Right lobe of liver (tissue), 4 donors: ENCODE data around the gene PAX5.

Source experiments
- POLR2A ChIP-seq: fragments of 450-650 bp; IDR thresholded peaks from one replicate; pipeline ENCODE4 v1.6.1; 2017; ENCODE audit warnings: antibody characterized with exemption, mild to moderate bottlenecking
- TF ChIP-seq, protein P1 (sequence below), 4 donors: fragments of 200-600 bp in 3 of 4; fragments of 450-650 bp in 1 of 4; IDR thresholded peaks; one replicate each; pipeline versions ENCODE4 v1.5.1 to v1.8.0; 2016 to 2022; ENCODE audit warnings: antibody characterized with exemption in 4 of 4, mild to moderate bottlenecking in 2 of 4
- donor health status: DM: no; HTN: no; CAD: no.
- donor health status: DM: no; HTN: no; CAD: no.
- donor health status: DM: no; HTN: yes; CAD: no.

DNA sequence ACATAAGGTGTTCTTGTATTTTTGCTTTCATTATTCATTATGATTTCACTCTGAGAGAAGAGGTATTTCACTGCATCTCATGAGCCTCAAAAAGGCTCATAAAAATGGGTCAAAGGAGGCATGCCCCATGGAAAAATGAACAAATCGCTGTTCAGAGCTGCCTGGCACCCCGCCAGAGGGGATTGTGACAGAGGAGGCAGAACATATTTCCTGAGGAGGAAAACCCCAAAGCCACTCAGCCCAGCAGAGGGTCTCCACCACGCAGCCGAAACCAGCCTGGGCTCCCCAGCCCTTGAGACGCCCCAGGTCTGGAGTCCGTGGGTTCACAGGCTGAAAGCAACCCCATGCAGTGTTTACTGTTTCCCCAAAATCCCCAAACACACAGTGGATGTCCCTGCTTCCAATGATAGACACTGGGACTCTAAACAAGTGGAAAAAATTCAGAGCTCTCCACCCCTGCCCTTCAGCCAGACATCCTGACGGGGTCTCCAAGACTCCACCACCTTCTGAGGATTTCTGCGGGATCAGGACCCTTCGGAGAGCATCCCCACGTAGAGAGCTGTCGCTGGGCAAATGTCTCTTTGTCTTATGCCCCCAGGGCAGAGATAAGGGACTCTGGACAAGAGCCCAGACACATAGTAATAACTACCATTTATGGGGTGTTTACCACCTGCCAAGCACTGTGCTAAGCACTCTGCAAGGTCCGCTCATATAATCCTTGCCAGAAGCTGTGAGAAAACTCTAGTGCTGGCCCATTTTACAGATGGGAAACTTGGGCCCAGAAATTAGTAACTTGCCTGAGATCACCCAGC lies 122.3 kb downstream of the PAX5 start:
- TF ChIP-seq, protein P1, sequence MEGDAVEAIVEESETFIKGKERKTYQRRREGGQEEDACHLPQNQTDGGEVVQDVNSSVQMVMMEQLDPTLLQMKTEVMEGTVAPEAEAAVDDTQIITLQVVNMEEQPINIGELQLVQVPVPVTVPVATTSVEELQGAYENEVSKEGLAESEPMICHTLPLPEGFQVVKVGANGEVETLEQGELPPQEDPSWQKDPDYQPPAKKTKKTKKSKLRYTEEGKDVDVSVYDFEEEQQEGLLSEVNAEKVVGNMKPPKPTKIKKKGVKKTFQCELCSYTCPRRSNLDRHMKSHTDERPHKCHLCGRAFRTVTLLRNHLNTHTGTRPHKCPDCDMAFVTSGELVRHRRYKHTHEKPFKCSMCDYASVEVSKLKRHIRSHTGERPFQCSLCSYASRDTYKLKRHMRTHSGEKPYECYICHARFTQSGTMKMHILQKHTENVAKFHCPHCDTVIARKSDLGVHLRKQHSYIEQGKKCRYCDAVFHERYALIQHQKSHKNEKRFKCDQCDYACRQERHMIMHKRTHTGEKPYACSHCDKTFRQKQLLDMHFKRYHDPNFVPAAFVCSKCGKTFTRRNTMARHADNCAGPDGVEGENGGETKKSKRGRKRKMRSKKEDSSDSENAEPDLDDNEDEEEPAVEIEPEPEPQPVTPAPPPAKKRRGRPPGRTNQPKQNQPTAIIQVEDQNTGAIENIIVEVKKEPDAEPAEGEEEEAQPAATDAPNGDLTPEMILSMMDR (IDR thresholded peaks at IDR 0.05), result no peak
- TF ChIP-seq POLR2A, result no peak
